Immature natural killer cell (primary cell): ENCODE data around the gene MSN. TPM values are rescaled to one million over a fixed set of nuclear protein-coding genes. Genes with fewer than 3 reads are reported as not detected.

Experiments used
- polyA plus RNA-seq, 3 donors: library from polyadenylated mRNA; unstranded; fragments of 300-500 nt; fragmentation: Illumina TruSeq; gene quantifications; one replicate each; pipeline ENCODE4 v1.2.3, GENCODE V29; 2021

MSN gene
- polyA plus RNA-seq, 3 donors from 2014 or later: 1,039 to 1,577 (median 1,568) TPM

Other genes starting within 250 kb of the MSN start
- 10 to 100 TPM; 31.8 to 39.3 (median 38.3) TPM for gene LAS1L, start 132.9 kb upstream of the MSN start, polyA plus RNA-seq